Retinal pigment epithelial cell (primary cell): ENCODE data around the gene CATSPER2.
"Not testable (repeated sequence)": the region's sequence is repeated elsewhere in the genome, so short reads cannot be mapped to it uniquely, and the experiment has no call there.

Experiments used
- DNase-seq: peaks from one replicate; pipeline ENCODE4 v3.0.0-alpha.2; 2010; ENCODE audit warnings: low read depth
- H3K4me3 ChIP-seq: 2 replicates; pipeline ENCODE4 v1.5.1; 2011; ENCODE audit warnings: mild to moderate bottlenecking, low read length, control low read depth, moderate library complexity
- TF ChIP-seq, protein P1 (sequence below): conservative IDR thresholded peaks from 2 replicates; pipeline ENCODE4 v1.5.1; 2011; ENCODE audit warnings: low read depth, low read length, control low read depth, inconsistent platforms

CATSPER2 gene

DNA sequence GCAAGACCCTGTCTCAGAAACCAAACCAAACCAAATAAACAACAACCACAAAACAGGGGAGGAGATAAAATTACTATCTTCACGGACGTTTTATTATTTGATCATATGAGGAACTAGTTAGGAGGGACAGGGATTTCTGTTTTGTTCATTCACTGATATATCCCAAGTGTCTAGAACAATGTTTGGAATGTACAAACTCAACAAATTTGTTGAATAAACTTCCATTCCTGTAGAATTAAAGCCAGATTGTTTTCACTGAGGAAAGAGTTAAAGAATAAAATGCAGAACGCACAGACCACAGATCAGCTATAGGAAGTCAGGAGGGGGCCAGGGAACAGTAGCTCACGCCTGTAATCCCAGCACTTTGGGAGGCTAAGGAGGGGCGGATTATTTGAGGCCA, 23.5 kb downstream of the CATSPER2 start:
- no peak for DNase-seq
- no peak overlapping the region for H3K4me3 ChIP-seq
- TF ChIP-seq, protein P1, sequence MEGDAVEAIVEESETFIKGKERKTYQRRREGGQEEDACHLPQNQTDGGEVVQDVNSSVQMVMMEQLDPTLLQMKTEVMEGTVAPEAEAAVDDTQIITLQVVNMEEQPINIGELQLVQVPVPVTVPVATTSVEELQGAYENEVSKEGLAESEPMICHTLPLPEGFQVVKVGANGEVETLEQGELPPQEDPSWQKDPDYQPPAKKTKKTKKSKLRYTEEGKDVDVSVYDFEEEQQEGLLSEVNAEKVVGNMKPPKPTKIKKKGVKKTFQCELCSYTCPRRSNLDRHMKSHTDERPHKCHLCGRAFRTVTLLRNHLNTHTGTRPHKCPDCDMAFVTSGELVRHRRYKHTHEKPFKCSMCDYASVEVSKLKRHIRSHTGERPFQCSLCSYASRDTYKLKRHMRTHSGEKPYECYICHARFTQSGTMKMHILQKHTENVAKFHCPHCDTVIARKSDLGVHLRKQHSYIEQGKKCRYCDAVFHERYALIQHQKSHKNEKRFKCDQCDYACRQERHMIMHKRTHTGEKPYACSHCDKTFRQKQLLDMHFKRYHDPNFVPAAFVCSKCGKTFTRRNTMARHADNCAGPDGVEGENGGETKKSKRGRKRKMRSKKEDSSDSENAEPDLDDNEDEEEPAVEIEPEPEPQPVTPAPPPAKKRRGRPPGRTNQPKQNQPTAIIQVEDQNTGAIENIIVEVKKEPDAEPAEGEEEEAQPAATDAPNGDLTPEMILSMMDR = no peak

DNA sequence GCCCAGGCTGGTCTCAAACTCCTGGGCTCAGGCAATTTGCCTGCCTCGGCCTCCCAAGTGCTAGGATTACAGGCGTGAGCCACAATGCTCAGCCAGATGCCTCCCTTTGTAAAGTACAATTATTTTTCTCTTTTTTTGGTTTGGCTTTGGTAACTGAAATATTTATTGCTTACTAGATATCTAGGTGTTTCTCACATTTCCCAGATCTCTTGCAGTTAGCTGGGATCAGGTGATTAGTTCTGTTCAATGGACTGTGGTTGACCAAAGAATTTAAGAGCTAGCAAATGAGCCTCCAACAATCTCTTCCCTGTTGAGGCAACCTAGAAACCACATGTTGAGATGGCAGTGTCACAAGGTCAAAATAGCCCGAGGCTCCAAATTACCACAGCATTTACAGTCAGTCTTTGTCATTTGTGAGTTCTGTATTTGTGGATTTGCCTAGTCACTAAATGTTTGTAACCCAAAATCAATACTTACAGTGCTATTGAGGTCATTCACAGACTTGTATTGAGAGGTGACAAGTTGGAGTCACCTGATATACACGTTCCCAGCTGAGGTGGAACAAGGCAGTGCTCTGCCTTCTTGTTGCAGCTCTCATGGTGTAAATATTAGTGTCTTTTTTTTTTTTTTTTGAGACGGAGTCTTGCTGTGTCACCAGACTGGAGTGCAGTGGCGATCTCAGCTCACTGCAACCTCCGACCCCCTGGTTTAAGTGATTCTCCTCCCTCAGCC, 26.4 kb downstream of the CATSPER2 start:
- H3K4me3 ChIP-seq, DNase-seq: not testable (repeated sequence)

DNA sequence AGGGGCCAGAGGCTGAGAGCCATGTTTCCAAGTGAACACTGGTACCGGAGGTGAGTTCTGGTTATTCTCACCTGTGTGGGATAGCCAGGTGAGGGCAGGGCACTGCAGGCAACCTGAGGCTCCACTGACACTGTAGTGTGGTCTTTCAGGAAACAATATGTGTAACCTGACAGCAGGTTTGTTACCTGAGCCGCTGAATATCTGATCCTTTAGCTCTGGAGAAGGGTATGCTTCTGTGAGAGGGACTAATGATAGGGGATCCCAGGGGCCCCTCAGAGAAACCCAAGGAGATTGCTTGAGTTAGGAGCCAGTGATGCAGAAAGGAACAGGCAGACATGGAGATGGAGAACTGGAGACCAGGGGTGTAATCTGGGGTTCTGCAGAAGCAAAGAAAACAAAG, 29.9 kb downstream of the CATSPER2 start, which contains the start of gene STRC:
TSS of gene STRC (minus strand) at position 101 of the 400 bp plus-strand sequence. CDS start at position 23, 78 bp downstream.
- H3K4me3 ChIP-seq, DNase-seq: not testable (repeated sequence)

DNA sequence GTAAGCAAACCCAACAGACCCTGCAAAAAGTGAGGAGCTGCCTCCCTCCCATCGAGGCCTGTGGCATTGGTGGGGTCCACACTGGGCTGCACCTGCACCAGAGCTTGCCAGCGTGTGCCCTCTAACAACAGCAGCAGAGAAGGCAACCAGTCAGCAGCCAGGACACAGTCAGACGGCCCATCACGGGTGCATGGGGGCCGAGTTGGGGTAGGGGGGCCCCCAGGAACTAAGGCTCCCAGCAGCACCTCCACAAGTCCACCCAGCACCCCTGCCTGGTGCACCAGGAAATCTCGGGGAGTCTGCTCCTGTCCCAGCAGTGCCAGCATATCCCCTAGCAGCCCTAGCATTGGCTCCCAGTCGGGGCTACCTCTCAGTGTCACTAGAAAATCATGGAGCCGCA, 30.9 kb downstream of the CATSPER2 start:
- DNase-seq, H3K4me3 ChIP-seq: not testable (repeated sequence)

DNA sequence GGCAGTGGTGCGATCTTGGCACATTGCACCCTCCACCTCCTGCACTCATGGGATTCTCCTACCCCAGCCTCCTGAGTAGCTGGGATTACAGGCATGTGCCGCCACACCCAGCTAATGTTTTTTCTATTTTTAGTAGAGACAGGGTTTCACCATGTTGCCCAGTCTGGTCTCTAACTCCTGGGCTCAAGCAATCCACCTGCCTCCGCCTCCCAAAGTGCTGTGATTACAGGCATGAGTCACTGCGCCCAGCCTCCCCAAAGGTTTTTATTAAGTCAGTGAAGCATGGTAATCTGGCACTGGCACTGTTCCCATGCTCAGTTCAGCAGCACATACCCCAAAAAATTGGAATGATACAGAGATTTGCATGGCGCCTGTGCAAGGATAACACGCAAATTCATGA, 46.4 kb downstream of the CATSPER2 start:
- peak; percentile 80 for DNase-seq

DNA sequence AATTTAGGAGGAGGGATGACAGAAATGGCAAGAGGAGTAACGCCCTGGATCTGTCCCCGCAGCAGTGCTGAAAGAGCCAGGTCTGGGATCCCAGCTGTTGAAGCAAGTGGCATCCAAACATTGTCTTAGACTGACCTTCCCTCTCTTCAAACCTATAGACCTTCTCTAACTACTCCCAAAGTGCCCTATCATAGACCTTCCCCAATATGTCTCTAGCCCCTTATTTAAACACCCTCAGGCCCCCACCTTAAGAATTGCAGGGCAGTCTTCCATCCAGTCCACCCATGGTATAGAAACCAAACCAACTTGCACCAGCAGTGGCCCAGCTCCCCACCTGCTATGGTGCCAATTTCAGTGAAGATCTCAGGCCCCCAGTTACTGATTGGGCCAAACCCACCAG, 48.4 kb downstream of the CATSPER2 start:
- not testable (repeated sequence) for H3K4me3 ChIP-seq, DNase-seq

More for the DNA sequence above, 46.4 kb downstream of the CATSPER2 start:
- H3K4me3 ChIP-seq = not testable (repeated sequence)

DNA sequence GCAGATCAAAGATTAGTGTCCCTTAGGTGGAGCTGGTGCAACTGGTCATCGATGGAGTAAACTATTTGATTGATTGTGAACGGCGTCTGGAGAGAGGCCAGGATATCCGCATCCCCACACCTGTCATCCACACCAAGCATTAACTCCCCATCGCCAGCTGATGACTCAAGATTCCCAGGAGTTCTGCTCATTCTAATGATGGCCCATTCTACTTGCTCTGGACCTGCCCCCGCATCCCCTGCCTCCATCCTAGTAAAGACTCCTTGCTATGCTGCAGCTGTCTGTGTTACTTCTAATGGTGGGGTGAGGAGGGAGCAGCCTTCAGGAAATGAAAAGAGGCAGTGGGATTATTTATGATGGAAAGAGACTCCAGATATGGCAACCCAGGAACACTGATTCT, 49.5 kb downstream of the CATSPER2 start:
- not testable (repeated sequence) for H3K4me3 ChIP-seq, DNase-seq

DNA sequence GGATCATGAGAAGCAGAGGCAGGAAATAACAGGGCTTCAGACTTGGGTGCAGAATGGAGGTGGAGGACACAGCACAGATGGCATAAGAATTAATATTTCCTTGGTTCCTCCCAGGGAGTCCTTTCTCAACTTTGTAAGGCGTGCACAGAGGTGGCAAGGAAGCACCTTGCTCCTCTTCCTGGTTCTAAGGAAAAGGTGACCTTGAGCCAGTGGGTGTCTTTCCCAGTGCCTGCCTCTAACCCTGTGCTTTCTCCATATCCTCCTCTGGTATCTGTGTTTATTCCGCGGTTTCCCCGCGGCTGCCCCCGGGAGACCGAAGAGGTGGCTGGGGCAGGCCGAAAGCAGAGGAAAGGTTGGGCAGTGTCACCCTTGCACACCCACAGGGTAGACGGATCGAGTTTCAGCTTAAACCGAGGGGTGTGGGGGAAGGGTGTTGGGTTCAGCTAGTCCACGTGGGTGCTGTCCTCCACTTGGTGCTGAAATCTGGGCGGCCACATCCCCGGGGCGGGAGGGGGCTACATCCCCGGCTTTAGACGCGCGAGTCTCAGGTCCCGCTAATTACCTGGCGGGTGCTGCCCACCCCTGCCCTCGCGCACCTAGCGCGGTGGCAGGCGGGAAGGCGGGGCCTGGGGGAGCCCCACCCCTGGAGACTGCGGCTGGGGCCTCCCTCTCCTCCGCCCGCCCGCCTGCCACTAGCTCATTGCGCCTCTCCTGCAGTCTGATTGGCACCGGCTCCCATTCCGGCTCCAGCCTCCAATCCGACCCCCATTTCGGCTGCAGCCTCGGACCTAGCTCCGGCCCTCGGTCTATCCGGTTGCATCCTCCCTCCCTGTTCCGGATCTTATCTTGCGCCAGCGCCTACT, 55.1 kb downstream of the CATSPER2 start, which contains the start of gene CKMT1B:
TSS of gene CKMT1B (plus strand) at position 700 of the 863 bp plus-strand sequence. CDS start 192 bp downstream, outside the sequence.
- H3K4me3 ChIP-seq, DNase-seq: not testable (repeated sequence)

DNA sequence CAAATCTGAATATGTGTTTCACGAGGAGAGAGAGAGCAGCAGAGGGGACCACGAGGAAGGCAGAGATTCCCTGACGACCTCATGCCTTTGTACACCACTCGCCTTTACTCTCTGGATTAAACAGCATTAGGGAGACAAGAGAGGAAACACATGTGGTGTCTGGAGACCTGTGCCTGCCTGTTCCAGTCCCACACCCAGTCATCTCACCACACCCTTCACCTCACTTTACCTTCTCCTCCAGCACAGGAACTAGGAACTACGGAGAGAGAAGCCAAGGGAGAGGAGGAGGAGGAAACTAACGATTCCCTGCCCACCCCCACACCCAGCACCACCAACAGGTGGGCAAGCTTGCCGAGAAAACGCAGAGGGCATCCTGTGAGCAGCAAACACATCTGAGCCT, 55.8 kb downstream of the CATSPER2 start:
- DNase-seq, H3K4me3 ChIP-seq: not testable (repeated sequence)

DNA sequence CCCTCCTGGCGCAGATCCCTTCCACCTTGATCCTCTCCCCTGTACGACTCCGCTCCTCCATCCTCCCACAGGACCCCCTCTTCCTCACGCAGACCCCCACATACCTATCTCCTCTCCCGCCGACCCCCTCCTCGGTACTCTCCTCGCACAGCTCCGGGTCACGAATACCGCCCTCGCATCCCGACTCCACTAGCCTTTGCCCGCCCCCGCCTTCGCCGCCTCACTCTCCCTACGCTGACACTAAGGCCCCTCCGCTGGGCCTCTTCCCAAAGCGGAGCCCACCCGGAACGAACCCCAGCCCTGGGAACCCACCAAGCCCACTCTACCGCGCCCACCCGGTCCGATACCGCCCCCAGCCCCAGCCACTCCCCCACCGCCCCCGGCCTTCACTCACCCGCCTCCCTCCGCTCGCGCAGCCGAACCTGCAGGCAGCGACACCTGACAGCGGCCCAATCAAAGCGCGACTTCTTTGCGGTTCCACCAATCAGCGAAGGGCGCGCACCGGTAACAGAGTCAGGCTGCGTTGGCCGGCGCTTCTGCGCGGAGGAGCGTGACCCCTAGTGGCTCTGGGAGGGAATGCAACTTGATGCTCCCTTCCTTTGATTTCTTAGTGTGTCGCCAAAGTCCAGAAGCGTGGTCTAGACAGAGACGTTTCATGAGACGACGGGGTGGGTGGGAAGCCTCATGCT, 58.7 kb downstream of the CATSPER2 start, which contains the start of gene PPIP5K1:
TSS of gene PPIP5K1 (minus strand) at position 431 of the 689 bp plus-strand sequence. CDS start 5,704 bp downstream, outside the sequence.
- DNase-seq, H3K4me3 ChIP-seq: not testable (repeated sequence)
